Fibroblast of peridontal ligament (primary cell): ENCODE data around the gene EPHA5.
A peak's percentile ranks its signal among the peaks of the same experiment; 100 is the strongest.

Experiments used
- DNase-seq: peaks from one replicate; pipeline ENCODE4 v3.0.0-alpha.2; 2010; ENCODE audit errors: extremely low read depth

Gene EPHA5

DNA sequence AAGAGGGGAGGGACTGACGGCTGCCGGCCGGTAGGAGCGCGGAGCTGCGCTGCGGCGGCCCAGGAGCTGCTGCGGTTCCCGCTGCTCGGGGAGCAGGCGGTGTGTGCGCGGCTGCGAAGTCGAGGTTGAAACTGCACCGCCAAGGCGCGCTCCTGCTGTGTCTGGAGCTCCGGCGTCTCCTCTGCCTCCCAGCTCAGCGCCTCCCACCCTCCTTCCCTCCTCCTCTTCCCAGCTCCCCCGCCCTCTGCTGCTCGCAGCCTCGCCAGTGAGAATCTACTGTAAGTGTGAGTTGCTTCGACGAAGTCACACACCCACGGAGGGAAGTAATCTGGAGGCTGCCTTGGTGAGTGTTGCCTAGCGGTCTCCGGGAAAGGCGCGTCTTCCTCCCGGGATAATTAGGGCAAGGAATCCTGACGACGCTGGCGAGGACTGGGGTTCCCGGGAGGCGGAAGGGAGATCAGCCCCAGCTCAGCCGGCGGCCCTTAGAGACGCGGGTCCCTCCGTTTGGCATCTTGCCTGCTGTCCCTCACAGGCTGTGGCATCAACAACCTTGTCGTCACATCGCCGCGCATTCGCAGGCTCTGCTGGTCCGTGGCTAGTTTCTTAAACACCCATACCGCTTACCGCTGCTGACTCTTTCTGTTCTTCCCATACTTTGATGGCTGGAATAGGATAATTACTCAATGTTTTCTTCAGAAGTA is at the start of gene EPHA5:
TSS of gene EPHA5 (minus strand) at position 159 of the 701 bp plus-strand sequence. CDS start 747 bp downstream, outside the sequence.
- DNase-seq: peak; percentile 89

DNA sequence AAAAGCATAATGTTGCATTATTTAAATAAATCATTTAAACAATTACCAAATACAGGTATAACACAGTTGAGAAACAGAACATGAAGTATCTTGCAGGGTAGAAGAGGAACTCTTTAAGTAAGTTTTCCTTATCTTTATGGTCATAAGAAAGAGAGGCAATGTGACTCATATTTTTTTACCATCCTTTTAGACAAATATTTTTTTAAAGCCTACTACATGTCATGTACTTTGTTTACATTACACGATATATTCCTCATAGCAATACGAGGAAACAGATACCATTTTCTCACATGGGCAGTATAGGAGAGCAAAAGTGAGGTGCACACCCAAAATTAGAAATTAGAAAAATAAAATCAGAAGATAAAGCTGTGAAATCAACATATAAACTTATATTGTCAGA is 49.3 kb upstream of the EPHA5 start:
- DNase-seq: no peak

DNA sequence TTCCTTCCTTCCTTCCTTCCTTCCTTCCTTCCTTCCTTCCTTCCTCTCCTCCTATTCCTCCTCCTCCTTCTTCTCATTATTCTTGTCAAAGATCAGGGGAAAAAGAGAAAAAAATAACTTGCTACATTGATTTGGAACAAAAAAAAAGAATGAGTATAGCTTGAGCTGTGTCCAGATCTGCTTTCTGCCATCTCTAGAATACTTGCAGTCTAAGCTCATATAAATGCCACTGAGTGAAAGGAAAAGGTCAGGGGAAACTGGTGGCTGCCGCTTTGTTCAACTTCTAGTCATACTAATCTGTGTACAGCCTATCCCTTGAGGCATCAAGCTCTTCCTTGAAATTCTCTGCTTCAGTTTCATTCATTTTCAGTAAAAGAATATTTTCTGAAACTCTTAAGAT is 28.3 kb upstream of the EPHA5 start:
- no peak for DNase-seq

DNA sequence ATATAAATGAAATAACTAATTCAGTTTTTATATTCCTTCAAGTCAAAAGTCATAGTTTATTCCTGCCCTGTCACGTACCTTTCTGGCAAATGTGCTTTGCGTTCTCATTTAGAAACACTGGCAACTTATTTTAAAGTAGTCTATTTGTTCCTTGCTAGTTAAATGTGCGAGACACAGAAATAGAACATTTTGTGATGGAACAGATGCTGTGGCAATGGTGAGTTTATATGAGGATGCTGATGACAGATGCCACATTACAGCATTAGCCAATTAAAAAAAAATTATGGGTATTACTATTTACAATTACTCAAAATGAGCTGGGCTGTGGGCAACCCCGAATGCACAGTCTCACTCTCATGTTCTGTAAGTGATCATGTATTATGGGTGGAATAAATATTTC is 26.1 kb upstream of the EPHA5 start:
- no peak for DNase-seq

DNA sequence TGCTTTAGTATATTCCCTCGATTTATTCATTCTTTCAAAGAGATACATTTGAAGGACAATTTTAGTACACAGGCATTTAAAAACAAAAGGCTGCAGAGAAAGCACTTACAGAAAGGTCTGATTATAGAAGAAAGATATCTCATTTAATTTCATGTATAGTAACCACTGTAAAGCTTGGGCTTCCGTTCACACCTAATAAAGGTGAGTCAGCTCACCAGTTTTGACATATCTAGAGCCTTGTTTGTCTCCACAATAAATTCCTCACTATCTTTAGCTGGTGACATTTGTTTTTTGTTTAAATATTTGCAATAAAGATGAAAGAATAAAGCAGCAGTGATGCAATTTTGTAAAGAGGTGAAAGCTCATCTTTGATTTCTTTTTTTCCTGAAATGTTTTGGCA is 1.1 kb upstream of the EPHA5 start:
- no peak for DNase-seq

DNA sequence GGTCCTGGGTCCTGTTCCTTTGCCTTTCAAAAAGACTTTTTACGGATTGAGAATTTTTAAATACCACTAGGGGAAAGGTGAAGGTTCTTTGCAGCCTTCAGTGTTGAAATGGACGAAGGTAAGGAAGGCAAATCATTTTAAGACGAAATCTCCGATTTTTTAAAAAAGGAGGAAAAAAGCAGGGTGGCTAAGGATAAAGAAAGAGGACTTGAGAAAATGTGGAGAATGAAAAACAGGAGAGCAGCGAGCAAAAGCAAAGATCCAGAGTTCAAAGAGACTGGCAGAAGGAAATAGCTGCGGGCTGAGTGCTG is 314 bp downstream of the EPHA5 start:
- DNase-seq: no peak

DNA sequence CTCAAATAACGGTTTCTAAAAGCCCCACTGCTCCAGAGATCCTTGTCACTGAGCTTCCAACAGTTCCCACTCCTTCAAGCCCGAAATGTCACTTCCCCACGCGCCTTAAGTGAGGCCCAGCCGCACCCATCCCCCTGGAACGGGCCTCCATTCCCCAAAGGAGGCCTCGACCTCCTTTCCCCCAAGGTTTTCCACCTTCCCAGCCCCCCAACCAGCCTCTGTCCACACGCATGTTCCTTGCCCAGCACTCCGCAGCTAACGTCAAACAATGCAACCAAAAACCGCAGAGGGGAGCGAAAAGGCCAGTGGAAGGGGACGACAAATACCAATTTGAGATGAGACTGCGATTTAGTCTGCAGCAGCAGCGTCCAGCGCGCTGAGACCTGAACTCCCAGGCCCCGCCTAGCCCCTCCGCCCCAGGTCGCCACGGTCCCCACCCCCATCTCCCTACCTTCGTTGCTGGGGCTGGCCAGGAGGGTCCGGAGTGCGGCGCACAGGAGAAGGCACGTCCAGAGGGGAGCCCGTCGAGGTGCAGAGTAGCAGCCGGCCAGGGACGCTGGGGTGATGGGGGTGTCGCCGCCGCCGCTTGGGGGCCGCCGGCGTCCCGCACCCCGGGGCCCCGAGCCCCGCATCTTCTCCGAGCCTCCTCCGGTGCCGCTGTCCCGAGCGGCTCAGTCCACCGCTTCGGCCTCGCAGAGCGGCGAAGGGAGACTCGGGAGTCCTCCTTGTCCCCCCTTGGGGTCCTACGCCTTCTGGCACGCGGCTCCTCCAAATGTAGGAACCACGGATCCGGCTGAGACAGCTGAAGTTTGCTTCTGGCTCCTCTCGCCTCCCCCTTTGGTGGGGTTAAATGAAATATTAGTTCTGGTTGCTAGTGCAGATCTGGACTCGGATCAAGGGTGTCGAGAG is 924 bp downstream of the EPHA5 start:
- peak; percentile 65 for DNase-seq

DNA sequence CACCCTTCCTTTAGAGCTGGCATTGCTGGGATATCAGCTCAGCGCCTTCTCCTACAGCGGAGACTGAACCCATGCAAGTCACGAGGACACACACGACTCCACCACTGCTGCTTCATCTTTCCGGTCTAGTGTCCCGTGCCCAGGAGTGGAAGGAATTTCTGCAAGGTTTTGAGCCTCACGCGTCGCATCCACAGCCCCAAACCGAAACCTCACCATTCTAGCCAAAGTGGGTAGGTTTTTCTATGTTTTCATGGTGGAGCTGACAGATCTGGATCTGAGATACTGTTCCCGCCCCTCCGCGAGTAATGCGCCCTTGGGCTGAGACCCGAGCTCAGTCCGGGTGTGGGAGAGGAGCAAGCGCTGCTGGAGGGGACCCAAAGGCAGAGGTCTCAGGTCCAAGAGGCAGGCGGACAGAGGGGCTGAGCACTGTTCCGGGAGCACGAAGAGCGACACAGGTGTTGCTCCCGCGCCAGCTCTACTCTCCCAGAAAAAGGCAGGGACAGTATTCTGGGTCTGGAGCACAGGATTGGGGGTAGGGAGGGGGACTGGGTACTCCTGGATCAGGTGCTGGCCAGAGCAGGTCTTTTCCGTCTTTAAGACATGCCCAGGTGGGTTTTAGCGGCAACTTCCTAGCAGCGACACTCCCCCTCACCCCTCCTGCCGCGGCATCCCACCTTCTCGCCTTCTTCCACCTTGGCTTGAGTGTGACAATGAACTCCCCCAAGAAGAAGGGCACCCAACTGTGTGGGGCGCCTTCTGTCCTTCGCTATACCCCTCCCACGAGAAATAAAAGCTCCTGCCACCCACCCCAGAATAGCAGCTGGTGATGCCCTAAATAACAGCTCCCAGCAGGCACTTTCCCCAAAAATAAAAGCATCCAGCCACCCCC is 1.8 kb downstream of the EPHA5 start:
- DNase-seq: peak; percentile 60

DNA sequence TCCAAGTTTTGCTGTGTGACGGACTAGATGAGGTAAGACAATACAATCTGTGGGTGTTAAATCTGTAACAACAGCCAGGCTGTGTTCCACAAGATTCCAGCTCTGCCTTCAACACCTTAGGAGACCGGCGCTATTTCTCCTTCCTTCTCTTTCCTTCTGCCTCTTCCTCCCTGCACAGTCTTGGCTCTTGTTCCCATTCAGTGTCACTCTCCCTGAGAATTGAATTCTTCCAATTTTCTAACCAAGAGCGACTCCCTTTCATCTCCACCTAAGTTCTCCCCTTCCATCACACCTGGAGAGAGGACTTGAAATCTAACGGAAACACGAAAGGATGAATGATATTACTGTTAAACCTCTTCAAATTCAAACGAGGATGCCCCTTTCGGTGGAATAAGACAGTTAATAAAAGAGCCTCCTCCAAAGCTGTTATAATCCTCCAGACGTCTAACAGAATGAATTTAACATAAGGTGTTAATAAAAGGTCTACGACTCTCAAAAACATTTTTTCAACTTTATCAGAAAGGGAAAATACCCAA is 2.7 kb downstream of the EPHA5 start:
- DNase-seq: peak; percentile 22

DNA sequence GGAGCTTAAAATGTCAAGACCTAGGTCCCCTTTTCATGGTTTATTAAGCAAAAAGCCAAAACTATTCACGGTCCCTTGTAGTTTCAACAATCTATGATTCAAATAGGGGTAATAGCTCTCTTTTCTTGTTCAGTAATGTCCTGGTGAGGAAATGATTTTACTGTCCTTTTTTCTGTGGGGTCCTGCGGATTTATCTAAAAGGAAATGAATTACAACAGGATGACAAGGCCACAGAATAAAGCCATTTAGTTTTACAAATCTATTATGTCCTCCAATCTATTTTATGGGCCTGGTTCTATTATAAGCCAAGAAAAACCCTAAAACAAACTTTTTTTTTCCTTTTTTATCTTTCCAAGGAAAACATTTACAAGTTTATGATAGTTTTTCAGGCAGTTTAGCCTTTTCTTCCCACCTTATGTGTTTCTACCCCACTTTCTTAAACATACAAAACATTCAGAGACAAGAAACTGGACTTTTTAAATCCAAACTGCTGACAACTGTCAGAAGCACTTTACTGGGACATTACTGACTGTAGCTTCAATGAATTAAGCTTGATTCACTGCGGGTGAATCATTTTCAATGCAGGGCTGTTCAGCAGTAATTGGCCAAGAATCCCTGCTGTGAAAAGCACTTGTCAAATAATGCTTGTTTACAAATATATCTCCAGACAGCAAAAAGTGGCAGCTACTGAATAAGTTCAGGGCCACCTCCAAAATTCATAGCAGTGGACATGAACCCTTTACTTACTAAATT is 4.3 kb downstream of the EPHA5 start:
- DNase-seq: peak; percentile 38

DNA sequence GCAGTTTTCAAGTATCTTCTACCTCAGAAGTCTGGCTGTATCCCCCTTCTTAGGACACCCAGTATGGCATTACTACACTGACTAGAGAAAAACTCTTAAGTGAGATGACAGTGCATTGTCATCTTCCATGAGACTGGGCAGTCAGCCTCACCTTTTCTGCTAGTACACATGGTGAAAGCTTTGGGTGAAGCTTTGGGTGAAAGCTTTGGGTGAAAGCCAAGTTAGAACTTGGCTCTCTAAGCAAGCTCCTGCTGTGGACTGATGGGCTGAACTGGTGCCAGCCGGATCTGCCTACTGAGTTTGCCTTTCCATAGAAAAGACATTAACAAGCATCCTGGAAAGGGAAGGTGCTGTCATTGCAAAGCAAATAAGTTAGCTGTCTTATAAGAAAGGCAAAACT is 8.8 kb downstream of the EPHA5 start:
- no peak for DNase-seq

DNA sequence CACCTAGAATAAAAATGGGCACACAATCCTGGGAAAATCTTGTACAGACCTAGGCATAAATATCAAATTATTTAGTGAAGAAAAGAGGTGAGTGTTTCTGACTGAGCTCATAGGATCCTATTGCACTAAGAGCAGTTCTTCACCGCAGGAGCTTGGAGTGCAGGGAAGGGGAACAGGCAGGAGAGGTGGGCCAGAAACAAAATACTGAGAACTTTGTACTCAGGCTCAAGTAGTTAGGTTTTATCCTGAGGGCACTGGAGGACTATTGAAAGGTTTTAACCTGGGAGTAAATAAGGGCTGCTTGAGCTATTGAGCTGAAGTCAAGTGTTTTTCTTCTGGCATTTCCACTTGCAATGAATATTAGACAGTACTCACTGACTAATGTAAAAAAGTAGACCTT is 12.2 kb downstream of the EPHA5 start:
- DNase-seq: no peak

DNA sequence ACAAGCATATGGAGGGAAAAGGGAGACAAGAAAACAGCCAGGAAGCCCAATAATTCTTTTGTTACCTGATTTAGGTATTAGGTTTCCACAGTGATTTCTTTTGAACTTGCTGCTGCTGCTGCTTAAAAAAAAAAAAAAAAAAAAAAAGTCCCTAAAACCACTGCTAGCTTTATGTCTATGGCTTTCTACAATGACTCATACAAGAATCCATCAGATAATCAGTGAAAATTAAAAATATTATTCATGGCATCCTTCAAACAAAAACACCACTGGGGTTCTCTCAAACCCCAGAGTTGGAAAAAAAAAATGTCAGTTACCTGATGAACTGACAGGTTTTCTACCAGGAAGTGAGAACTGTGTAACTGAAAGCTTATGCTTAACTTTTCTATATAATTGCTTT is 14.3 kb downstream of the EPHA5 start:
- no peak for DNase-seq

DNA sequence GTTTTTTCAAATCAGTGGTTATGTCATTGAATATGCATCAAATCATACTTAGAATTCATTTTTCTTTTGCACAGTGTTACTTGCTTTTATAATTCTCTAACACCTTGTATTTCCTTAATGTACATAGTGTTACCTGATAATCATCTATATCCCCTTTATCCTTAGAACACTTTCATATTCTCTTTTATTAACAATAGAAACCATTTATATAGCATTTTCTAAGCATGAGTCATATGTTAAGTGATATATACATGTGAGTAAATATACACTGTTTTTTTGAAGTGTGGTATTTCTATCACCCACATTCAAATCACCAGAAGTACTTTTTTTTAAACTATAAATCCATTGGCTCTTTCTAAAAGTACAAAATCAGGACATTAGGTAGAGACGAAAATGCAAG is 15.3 kb downstream of the EPHA5 start:
- no peak for DNase-seq

DNA sequence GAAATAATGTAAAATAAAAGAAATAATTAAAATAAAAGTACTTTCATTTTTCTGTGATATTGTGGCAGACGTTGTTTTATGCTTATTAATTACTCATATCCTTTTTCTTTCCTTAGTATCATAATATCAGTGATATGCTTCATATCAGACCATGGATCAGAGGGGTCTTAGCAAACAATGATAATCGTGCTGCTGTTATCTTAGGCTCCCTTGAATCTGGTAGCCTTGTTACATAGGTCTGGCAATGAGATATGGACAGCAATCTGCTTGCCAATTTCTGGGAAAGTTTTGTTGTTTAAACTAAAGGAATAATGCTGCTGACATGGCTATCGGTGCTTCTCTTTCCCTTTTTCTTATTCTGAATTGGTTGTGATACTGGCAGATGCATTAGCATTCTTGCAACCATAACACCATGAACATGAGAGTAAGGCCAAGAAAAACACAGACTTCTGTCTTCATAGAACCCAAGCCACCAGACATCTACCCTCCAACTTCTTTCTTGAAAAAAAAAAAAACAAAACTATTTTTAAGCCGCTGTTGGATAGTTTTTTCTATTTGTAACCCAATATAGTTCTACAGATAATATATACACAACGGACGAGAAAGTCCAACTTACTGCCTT is 16.4 kb downstream of the EPHA5 start:
- DNase-seq: no peak

DNA sequence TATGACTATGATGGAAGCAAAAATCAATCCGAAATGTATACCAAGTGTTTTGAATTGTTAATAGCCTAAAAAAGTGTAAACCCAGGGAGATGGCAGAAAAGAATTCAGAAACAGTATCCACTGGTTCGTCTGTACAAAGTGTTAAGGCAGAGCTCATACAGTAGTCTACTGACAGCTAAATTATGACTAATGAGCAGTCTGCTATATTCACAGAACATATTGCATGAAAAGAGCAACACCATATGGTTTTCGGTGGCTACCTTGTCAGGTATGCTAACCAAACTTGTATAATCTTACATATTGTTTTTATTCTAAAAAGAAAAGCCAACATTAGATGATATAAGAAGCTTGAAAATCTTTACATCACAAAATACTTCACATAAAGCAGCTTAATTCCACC is 18.5 kb downstream of the EPHA5 start:
- DNase-seq: no peak

DNA sequence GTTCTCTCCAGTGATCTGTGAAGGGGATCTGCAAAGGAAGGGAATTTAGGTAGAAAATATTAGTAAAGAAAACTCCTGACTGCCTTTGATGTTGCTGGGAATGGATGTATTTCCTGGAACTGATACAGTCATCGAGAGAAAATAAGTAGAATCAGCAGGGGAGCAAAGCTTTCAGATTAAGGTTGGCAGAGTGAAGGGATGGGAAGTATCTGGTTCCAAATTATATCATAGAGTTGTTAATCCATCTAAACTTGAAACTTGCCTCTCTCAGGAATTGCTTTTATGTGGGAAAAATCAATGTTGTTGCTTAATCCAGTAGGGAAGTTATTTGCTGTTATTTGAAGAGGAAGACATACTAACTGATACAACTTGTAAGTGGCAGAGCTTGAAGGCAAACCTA is 19.3 kb downstream of the EPHA5 start:
- no peak for DNase-seq

DNA sequence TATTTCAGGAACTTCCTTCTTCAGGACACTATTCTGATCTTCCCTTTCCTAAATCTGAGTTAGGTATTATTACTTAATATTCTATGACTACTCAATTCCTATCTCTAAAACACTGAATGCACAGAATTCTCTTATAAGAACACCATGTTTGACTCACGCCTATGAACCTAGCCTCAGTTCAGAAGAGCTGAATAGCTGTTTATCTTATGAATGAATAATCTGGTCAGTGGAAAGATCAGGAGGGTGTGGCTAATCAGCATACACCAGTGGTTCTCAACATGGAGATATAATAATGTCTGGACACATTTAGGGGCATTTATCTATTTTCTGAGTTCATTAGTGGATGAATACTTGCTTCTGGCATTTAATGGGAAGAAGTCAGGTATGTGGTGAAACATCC is 24.2 kb downstream of the EPHA5 start:
- DNase-seq: no peak

DNA sequence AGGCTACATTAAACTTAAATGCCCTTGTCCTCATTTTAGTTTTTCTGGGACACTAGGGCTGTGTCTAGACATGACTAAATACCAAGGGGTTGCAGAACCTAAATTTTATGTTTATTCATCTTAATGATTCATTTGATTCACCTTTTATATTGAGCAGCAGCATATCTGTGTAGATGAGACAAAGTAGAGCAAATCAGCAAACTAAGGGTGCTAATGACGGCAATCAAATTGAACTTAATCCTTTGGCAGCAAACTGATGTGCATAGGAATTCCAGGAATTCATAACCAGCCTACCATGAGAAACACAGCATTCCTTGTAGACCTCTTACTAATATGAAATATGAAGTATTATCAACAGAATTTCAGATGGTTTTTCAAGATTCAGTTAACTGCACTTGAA is 25.1 kb downstream of the EPHA5 start:
- no peak for DNase-seq

DNA sequence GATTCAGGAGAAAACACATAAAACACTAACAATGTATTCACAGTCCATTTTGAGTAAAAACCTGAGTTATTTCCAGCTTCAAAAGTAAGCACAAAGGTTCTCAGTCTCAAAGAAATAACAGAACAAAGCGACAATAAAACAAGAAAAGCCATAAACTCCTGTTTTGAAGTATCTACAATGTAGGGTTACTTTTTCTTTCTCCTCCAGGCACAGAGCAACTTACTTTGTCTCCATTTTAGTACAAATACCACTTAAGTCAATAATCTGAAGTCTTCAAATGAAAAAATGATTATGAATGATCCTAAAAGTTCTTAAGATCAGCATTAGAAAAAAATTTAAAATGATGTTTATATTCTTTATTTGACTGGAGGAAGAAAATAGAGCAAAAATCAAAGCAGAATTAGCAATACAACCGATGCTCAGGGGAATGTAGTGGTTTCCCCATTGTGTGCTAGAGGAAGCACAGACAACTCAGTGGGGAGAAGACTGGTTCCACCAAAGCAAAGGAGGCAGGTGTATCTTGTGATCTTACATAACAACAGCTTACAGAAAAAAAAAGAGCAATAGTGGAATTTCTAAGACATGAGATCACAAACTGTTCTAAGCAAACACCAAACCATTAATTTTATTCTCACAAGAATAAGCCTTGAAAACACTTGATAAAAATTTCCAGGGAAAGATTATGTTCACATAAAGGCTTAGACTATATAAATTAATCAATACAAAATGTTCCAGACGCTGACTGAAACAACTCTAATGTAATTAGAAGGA is 35.1 kb downstream of the EPHA5 start:
- no peak for DNase-seq
